ENCODE data around the gene C17orf114.

Gene C17orf114

DNA sequence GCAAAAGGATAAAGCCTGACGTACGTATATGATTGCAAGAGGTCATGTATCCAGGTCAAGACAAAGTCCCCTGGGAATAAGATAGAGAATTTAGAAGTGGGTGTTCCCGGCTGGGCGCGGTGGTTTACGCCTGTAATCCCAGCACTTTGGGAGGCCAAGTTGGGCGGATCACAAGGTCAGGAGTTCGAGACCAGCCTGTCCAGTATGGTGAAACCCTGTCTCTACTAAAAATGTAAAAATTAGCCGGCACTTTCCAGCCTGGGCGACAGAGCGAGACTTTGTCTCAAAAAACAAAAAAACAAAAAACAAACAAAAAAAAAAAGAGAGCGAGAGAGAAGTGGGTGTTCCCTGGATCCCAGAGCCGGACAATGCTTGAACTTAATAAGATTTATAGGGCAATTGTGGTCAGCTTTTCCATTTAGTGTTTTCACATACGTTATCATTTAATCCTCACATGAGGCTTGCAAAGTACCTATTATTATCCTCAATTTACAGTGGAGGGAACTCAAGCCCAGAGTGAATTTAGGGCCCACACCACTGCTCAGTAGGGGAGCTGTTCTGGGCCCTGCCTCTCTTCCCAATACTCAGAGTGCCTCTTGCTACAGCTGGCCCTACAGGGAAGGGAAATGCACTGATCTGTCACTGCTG is 13.8 kb downstream of the C17orf114 start:
- no peak for DNase-seq (ENCODE audit: low read depth in 2 of 2)

DNA sequence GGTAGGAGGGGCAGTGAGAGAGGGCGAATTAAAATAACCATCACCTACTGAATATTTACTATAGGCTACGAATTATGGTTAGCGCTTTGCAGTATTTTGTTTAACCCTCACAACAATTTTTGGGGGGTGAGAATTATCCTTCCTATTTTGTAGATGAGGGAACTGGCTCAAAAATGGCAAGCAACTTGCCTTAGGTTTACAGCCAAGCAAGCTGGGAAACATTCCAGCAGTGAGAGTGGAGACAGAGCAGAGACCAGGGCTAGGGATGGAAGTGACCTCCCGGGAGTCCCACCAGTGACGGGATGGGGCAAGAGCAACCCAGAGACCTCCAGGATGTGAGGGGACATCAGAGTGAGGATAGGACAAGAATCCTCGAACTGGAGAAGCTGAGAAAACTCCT is 15.6 kb downstream of the C17orf114 start:
- DNase-seq (ENCODE audit: low read depth in 2 of 2), result no peak

DNA sequence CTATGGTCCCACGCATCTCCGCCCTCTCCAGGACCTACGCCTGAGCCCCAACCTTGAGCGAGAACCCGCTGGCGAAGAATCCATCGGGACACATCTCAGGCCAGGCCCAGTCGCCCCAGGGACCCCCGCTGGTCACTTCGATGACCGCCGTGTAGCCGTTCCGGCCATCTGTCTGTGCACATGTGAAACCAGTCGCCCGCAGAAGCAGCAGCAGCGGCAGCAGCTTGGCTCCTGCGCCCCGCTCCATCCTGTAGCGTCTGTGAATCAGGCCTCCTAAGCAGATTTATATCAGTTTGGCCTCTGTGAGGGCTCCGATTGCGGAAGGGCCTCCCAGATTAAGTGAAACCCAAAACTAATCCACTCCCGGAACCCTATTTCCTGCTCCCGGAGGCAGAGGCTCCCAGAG is 16.0 kb downstream of the C17orf114 start, which contains the start of gene VMO1:
VMO1 (minus strand) TSS at position 259 of the 406 bp plus-strand sequence; CDS start at position 247, 12 bp downstream.
- DNase-seq (ENCODE audit: low read depth in 2 of 2), result peak; percentile 27 to 51

DNA sequence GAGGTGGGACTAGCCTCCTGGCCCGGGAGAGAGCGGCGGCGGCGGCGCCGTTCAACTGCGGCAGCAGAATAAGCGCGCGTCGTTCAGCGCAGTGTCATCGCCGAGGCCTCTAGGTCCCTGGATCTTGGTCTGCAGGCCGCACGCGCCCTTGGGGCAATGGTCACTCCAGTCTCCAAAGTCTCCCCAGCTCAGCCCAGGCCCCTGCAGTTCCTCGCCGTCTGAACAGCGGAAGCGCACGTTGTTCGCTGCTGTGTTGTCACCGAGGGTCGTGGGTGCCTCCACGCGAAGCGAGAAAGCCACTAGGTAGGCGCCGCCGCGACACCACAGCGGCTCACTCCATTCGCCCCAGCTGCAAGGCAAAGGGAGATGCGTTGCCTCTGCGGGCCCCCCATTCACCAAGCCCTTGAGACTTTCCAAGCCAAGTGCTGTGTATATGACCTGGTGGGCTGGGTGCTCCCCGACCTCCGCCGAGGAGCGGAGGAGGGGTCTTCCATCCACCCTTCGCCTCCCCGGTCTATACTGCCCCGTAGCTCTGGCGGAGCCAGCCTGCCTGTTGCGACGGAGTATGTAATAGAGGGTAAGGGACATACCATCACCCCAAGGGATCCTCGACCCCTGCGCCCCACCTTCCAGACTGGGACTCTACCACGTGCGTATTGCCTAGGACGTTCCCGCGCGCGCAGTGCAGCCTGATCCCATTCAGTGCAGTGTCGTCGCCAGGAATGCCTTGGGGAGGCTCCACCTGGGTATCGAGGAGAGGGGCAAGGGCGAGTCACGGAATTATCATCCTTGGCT is 16.6 kb downstream of the C17orf114 start:
- DNase-seq (ENCODE audit: low read depth in 2 of 2), result no peak

GRCh38 chr17:4782652-4783051 is 19.5 kb downstream of the C17orf114 start:
- peak in 1 of 2 donors; percentile 22 for DNase-seq (ENCODE audit: low read depth in 2 of 2)

GRCh38 chr17:4780325-4780955 is 21.7 kb downstream of the C17orf114 start:
- no peak for DNase-seq (ENCODE audit: low read depth in 2 of 2)

DNA sequence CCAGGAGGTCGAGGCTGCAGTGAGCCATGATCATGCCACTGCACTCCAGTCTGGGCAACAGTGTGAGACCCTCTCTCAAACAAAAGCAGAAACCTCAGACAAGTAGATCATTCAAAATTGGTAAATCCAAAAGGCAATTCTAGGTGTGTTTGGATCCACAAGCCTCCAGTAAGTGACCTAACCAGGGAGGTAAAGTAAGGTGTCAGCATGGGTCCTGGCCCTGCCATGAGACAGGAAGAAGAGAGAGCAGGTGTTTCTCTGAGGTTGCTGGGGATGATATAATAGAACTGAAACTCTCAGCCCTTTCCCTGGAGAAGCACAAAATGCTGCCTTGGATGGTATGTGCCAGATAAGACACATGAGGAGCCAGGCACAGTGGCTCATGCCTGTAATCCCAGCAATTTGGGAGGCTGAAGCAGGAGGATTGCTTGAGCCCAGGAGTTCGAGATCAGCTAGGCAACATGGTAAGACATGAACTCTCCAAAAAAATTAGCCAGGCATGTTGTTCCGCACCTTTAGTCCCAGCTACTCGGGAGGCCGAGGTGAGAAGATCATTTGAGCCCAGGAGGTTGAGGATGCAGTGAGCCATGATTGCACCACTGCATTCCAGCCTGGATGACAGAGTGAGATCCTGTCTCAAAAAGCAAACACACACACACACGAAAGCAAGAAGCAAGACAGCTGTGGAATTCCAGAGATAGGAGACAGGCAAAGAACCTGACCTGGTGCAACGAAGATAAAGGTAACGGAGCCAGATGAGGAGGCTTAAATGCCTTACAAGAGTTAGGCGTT is 24.0 kb downstream of the C17orf114 start:
- DNase-seq (ENCODE audit: low read depth in 2 of 2), result no peak

- no peak for DNase-seq (ENCODE audit: low read depth in 2 of 2)
These were observed 29.9 kb downstream of the C17orf114 start for GRCh38 chr17:4772235-4772613.

GRCh38 chr17:4771519-4772234 is 30.5 kb downstream of the C17orf114 start, which contains the start of gene TM4SF5:
TSS of gene TM4SF5 (plus strand) at chr17:4771886. CDS start at chr17:4771923, 37 bp downstream.
- no peak for DNase-seq (ENCODE audit: low read depth in 2 of 2)

GRCh38 chr17:4769628-4770027 is 32.5 kb downstream of the C17orf114 start:
- DNase-seq (ENCODE audit: low read depth in 2 of 2), result no peak

- no peak for DNase-seq (ENCODE audit: low read depth in 2 of 2)
These were observed 33.8 kb downstream of the C17orf114 start for GRCh38 chr17:4768298-4768697.

DNA sequence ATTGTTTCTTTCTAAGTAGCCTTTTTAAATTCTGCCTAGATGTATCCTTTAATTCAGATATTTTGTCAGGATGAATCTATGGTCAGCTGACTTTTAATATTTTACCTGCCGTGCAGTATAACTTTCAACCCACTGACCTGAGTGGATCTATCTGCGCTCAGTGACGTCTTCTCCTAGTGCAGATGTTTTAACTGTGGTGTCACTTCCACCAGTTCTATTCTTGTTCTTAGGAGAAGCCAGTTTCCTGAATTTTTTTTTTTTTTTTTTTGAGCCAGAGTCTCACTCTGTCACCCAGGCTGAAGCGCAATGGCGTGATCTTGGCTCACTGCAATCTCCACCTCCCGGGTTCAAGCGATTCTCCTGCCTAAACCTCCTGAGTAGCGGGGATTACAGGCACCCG is 35.4 kb downstream of the C17orf114 start:
- peak in 1 of 2 donors; percentile 21 for DNase-seq (ENCODE audit: low read depth in 2 of 2)

DNA sequence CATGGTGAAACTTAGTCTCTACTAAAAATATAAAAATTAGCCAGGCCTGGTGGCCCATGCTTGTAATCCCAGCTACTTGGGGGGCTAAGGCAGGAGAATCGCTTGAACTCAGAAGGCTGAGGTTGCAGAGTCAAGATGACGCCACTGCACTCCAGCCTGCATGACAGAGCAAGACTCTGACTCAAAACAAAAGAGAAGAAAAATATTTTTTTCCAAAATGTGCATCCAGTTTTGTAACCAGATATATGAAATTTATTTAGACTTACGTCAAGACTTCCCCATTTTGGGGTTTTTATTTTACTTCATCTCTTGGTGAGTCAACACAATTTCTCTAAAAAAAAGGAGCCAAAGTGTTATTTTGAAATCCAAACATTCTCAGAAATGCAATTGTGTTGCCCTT is 35.9 kb downstream of the C17orf114 start:
- no peak for DNase-seq (ENCODE audit: low read depth in 2 of 2)

GRCh38 chr17:4764595-4764994 is 37.5 kb downstream of the C17orf114 start:
- no peak for DNase-seq (ENCODE audit: low read depth in 2 of 2)

DNA sequence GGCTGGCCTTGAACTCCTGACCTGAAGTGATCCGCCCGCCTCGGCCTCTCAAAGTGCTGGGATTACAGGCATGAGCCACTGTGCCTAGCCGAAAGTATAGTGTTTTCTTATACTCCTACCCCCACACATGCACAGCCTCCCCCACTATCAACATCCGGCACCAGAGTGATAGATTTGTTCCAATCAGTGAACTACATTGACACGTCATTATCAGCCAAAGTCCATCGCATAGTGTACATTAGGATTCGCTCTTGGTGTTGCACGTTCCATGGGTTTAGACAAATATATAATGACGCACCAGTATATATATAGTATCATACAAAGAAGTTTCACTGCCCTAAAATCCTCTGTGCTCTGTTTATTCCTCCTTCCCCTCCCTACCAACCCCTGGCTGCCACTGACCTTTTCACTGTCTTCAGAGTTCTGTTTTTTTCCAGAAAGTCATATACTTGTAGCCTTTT is 42.3 kb downstream of the C17orf114 start:
- DNase-seq (ENCODE audit: low read depth in 2 of 2), result no peak

- no peak for DNase-seq (ENCODE audit: low read depth in 2 of 2)
These were observed 48.7 kb downstream of the C17orf114 start for GRCh38 chr17:4753392-4753791.

DNA sequence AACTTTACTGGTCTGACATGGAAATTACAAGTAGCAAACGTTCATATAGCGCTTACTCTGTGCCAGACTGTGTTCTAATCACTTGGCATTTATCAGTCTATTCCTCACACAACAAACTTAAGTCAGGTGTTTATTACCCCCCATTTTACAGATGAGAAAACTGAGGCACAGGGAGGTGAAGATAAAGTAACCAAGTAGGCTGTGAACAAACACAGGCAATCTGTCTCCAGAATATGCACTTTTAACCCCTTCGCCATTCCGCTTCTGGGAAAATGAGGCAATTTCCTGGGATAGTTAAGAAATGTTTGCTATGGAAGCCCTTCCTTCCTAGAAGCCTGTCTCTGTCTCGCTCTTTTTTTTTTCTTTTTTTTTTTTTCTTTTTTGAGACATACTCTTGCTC is 50.2 kb downstream of the C17orf114 start:
- DNase-seq (ENCODE audit: low read depth in 2 of 2), result peak in 1 of 2 donors; percentile 54

Measured in lung microvascular endothelial cell (primary cell).